GM18517 (cell line): Measurements from ENCODE around the gene COL2A1.

Experiments used
- ATAC-seq: cut with Tn5 transposase; IDR thresholded peaks from one replicate; pipeline ENCODE4 v1.9.1; 2021; ENCODE audit warnings: mild to moderate bottlenecking, moderate library complexity; ENCODE audit not compliant: unreplicated experiment

The COL2A1 gene

GRCh38 chr12:47949441-47950341, 54.6 kb downstream of the COL2A1 start:
- ATAC-seq, result no peak

GRCh38 chr12:47947341-47947740, 56.9 kb downstream of the COL2A1 start:
- ATAC-seq, result no peak

- ATAC-seq, result no peak
Observed at GRCh38 chr12:47946413-47947323, 57.6 kb downstream of the COL2A1 start.

- ATAC-seq, result no peak
Observed at GRCh38 chr12:47945341-47945728, 58.9 kb downstream of the COL2A1 start.

- ATAC-seq, result no peak
Observed at GRCh38 chr12:47944685-47945340, 59.5 kb downstream of the COL2A1 start.

GRCh38 chr12:47943623-47944340, 60.5 kb downstream of the COL2A1 start:
- ATAC-seq, result no peak

- no peak for ATAC-seq
Observed at GRCh38 chr12:47942614-47943225, 61.6 kb downstream of the COL2A1 start.

GRCh38 chr12:47941871-47942613, 62.2 kb downstream of the COL2A1 start:
- ATAC-seq, result no peak

GRCh38 chr12:47941475-47941780, 62.8 kb downstream of the COL2A1 start:
- no peak for ATAC-seq

GRCh38 chr12:47940773-47941474, 63.4 kb downstream of the COL2A1 start:
- ATAC-seq, result no peak

GRCh38 chr12:47939009-47939601, 65.2 kb downstream of the COL2A1 start:
- ATAC-seq, result no peak

- no peak for ATAC-seq
Observed at GRCh38 chr12:47938594-47938993, 65.7 kb downstream of the COL2A1 start.

- ATAC-seq, result no peak
Observed at GRCh38 chr12:47938093-47938492, 66.2 kb downstream of the COL2A1 start.

GRCh38 chr12:47935184-47935583, 69.1 kb downstream of the COL2A1 start:
- ATAC-seq, result no peak

GRCh38 chr12:47931187-47931586, 73.1 kb downstream of the COL2A1 start:
- no peak for ATAC-seq

GRCh38 chr12:47930634-47931033, 73.6 kb downstream of the COL2A1 start:
- ATAC-seq, result no peak

GRCh38 chr12:47927346-47927745, 76.9 kb downstream of the COL2A1 start:
- ATAC-seq, result no peak
